Measurements from ENCODE around the gene NEURL1.

GRCh38 chr10:103541616-103542015 is 48.1 kb downstream of the NEURL1 start:
- TF ChIP-seq CTCF (conservative IDR thresholded peaks at IDR 0.05) (no peak), EZH2 (IDR thresholded peaks at IDR 0.05; ENCODE audit: low read depth) (no peak)
